GM12873 (cell line): ENCODE data around the gene CACNA2D4.

Source experiments
- CTCF ChIP-seq: IDR thresholded peaks from 2 replicates; pipeline ENCODE4 v1.5.1; 2012; ENCODE audit warnings: low read depth, mild to moderate bottlenecking, moderate library complexity, low read length, control low read depth; ENCODE audit not compliant: insufficient read depth; ENCODE audit errors: missing control alignments

The CACNA2D4 gene

GRCh38 chr12:1919763-1920162, 1.3 kb upstream of the CACNA2D4 start:
- TF ChIP-seq CTCF = no peak

- no peak for TF ChIP-seq CTCF
Observed at GRCh38 chr12:1919284-1919683, 832 bp upstream of the CACNA2D4 start.

- no peak for TF ChIP-seq CTCF
Observed at GRCh38 chr12:1918884-1919236, 408 bp upstream of the CACNA2D4 start.

GRCh38 chr12:1917172-1918070, 1.0 kb downstream of the CACNA2D4 start:
- no peak for TF ChIP-seq CTCF

GRCh38 chr12:1916371-1917171, 1.9 kb downstream of the CACNA2D4 start:
- TF ChIP-seq CTCF = no peak

- no peak for TF ChIP-seq CTCF
Observed at GRCh38 chr12:1915082-1915968, 3.1 kb downstream of the CACNA2D4 start.
